Right lobe of liver (tissue), 4 donors: ENCODE results near the gene SIK1.
"Not testable (repeated sequence)": the region's sequence is repeated elsewhere in the genome, so short reads cannot be mapped to it uniquely, and the experiment has no call there.

ENCODE experiments used
- POLR2A ChIP-seq: fragments of 450-650 bp; IDR thresholded peaks from one replicate; pipeline ENCODE4 v1.6.1; 2017; ENCODE audit warnings: antibody characterized with exemption, mild to moderate bottlenecking
- TF ChIP-seq, protein P1 (sequence below), 4 donors: fragments of 200-600 bp in 3 of 4; fragments of 450-650 bp in 1 of 4; IDR thresholded peaks; one replicate each; pipeline versions ENCODE4 v1.5.1 to v1.8.0; 2016 to 2022; ENCODE audit warnings: antibody characterized with exemption in 4 of 4, mild to moderate bottlenecking in 2 of 4
- donor health status: DM: no; HTN: no; CAD: no.
- donor health status: DM: no; HTN: no; CAD: no.
- donor health status: DM: no; HTN: yes; CAD: no.

DNA sequence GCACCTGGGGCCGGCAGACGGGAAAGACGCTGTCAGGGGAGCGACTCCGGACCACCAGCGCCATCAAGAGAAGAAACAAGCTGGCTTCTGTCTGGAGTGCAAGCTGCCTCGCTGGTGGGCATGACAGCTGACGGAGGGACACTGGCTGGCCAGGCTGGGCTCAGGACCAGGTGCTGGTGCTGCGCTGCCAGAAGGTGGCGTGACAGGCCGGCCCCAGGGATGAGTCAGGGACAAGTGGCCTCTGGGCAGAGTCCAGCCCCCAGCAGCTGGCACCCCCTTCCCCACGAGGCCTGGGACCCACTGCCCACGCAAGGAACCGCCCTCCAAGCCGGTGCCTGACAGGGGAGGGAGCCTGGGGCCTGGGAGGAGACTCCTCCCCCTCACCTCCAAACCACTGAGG lies 7.5 kb downstream of the SIK1 start:
- TF ChIP-seq, protein P1, sequence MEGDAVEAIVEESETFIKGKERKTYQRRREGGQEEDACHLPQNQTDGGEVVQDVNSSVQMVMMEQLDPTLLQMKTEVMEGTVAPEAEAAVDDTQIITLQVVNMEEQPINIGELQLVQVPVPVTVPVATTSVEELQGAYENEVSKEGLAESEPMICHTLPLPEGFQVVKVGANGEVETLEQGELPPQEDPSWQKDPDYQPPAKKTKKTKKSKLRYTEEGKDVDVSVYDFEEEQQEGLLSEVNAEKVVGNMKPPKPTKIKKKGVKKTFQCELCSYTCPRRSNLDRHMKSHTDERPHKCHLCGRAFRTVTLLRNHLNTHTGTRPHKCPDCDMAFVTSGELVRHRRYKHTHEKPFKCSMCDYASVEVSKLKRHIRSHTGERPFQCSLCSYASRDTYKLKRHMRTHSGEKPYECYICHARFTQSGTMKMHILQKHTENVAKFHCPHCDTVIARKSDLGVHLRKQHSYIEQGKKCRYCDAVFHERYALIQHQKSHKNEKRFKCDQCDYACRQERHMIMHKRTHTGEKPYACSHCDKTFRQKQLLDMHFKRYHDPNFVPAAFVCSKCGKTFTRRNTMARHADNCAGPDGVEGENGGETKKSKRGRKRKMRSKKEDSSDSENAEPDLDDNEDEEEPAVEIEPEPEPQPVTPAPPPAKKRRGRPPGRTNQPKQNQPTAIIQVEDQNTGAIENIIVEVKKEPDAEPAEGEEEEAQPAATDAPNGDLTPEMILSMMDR (IDR thresholded peaks at IDR 0.05): not testable (repeated sequence)
- TF ChIP-seq POLR2A: not testable (repeated sequence)
